ENCODE data around the gene NCOA5. TPM values are rescaled to one million over a fixed set of nuclear protein-coding genes. Genes with fewer than 3 reads are reported as not detected.
A peak's percentile ranks its signal among the peaks of the same experiment; 100 is the strongest.

Gene NCOA5
- total RNA-seq, 1 donor from 2014 or later = 10.3 TPM

- no peak overlapping the region for H3K4me3 Mint-ChIP-seq
- peaks cover 90% of the 10 kb centered on the region for H3K27me3 ChIP-seq
- no peak overlapping the region for H3K4me3 ChIP-seq
- H3F3A ChIP-seq (ENCODE audit: low read depth) = no peaks in the 10 kb centered on the region
- no peak overlapping the region for H2AFZ ChIP-seq (replicated peaks)
- H3K9me3 ChIP-seq (ENCODE audit: low read depth) = no peaks in the 10 kb centered on the region
- H3K79me2 ChIP-seq (ENCODE audit: low read depth) = no peaks in the 10 kb centered on the region
- H3K9ac ChIP-seq = no peak overlapping the region
- no peak overlapping the region for H3K27ac Mint-ChIP-seq
- H3K4me1 ChIP-seq = no peaks in the 10 kb centered on the region
- no peaks in the 10 kb centered on the region for H3K36me3 Mint-ChIP-seq
- DNase-seq (ENCODE audit: low spot score) = peak; percentile 92
- peaks cover 2% of the 10 kb centered on the region for H3K9me3 Mint-ChIP-seq
- no peaks in the 10 kb centered on the region for H3K36me3 ChIP-seq
- peaks cover 55% of the 10 kb centered on the region for H4K20me1 ChIP-seq (ENCODE audit: low read depth)
- no peak overlapping the region for H3K27ac ChIP-seq
- H3K27me3 Mint-ChIP-seq (ENCODE audit: insufficient read depth, low read depth) = peaks cover 27% of the 10 kb centered on the region
- TF ChIP-seq, protein P1, sequence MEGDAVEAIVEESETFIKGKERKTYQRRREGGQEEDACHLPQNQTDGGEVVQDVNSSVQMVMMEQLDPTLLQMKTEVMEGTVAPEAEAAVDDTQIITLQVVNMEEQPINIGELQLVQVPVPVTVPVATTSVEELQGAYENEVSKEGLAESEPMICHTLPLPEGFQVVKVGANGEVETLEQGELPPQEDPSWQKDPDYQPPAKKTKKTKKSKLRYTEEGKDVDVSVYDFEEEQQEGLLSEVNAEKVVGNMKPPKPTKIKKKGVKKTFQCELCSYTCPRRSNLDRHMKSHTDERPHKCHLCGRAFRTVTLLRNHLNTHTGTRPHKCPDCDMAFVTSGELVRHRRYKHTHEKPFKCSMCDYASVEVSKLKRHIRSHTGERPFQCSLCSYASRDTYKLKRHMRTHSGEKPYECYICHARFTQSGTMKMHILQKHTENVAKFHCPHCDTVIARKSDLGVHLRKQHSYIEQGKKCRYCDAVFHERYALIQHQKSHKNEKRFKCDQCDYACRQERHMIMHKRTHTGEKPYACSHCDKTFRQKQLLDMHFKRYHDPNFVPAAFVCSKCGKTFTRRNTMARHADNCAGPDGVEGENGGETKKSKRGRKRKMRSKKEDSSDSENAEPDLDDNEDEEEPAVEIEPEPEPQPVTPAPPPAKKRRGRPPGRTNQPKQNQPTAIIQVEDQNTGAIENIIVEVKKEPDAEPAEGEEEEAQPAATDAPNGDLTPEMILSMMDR (IDR thresholded peaks at IDR 0.05) = no peak
- peak; percentile 44 for TF ChIP-seq EZH2 (IDR thresholded peaks at IDR 0.05)
- H3K4me1 Mint-ChIP-seq = peaks cover 3% of the 10 kb centered on the region
- no peak overlapping the region for H3K4me2 ChIP-seq
Observed at GRCh38 chr20:46040902-46041535, 48.7 kb downstream of the NCOA5 start.

GRCh38 chr20:46037036-46037435 is 52.7 kb downstream of the NCOA5 start:
- H3K27me3 Mint-ChIP-seq (ENCODE audit: insufficient read depth, low read depth) = peaks cover 47% of the 10 kb centered on the region
- peaks cover 4% of the 10 kb centered on the region for H3K4me1 ChIP-seq
- no peaks in the 10 kb centered on the region for H3K79me2 ChIP-seq (ENCODE audit: low read depth)

DNA sequence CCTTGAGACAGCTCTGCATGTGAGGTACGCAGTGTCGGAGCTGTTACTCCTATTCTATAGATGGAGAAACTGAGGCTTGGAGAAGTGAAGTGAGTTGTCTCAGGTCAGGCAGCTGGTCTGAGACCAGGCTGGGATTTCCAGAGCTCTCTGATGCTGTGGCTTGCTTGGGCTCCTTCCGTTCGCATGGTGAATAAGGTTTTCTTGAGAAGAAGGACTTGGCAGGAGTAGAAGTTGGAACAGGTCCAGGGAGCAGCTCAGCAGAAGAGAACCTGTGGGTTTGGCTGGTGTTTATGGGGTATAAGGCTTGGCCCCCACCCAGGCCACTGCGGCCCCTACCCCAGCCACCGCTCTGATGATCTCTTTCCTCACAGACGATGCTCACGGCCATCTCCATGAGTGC is 53.4 kb downstream of the NCOA5 start:
- peaks cover 6% of the 10 kb centered on the region for H3K4me1 Mint-ChIP-seq
- H3K4me2 ChIP-seq = no peak overlapping the region
- peaks cover 2% of the 10 kb centered on the region for H3K9me3 Mint-ChIP-seq
- no peaks in the 10 kb centered on the region for H3K9me3 ChIP-seq (ENCODE audit: low read depth)
- H3K9ac ChIP-seq = no peak overlapping the region
- H3K27me3 ChIP-seq = peaks cover 99% of the 10 kb centered on the region
- peaks cover 11% of the 10 kb centered on the region for H3F3A ChIP-seq (ENCODE audit: low read depth)
- no peaks in the 10 kb centered on the region for H3K36me3 Mint-ChIP-seq
- no peaks in the 10 kb centered on the region for H3K36me3 ChIP-seq
- H3K27ac Mint-ChIP-seq = no peak overlapping the region
- peaks cover 52% of the 10 kb centered on the region for H4K20me1 ChIP-seq (ENCODE audit: low read depth)
- no peak overlapping the region for H3K4me3 ChIP-seq
- peaks cover 6% of the 10 kb centered on the region for H3K4me1 ChIP-seq
- no peak overlapping the region for H2AFZ ChIP-seq (replicated peaks)
- H3K27ac ChIP-seq = no peak overlapping the region
- peaks cover 51% of the 10 kb centered on the region for H3K27me3 Mint-ChIP-seq (ENCODE audit: insufficient read depth, low read depth)
- no peak for DNase-seq (ENCODE audit: low spot score)
- no peak overlapping the region for H3K4me3 Mint-ChIP-seq
- TF ChIP-seq EZH2 (IDR thresholded peaks at IDR 0.05) = no peak
- TF ChIP-seq, protein P1 (IDR thresholded peaks at IDR 0.05) = no peak
- TF ChIP-seq EZH2phosphoT487 (IDR thresholded peaks at IDR 0.05) = no peak
- no peaks in the 10 kb centered on the region for H3K79me2 ChIP-seq (ENCODE audit: low read depth)

More at GRCh38 chr20:46037036-46037435, 52.7 kb downstream of the NCOA5 start:
- H3K4me1 Mint-ChIP-seq = peaks cover 6% of the 10 kb centered on the region
- no peak for DNase-seq (ENCODE audit: low spot score)
- H2AFZ ChIP-seq (replicated peaks) = no peak overlapping the region
- H3K27ac Mint-ChIP-seq = no peak overlapping the region
- no peak overlapping the region for H3K4me3 ChIP-seq
- H4K20me1 ChIP-seq (ENCODE audit: low read depth) = peaks cover 52% of the 10 kb centered on the region
- H3F3A ChIP-seq (ENCODE audit: low read depth) = peaks cover 4% of the 10 kb centered on the region
- no peak overlapping the region for H3K4me2 ChIP-seq
- no peaks in the 10 kb centered on the region for H3K36me3 Mint-ChIP-seq
- H3K27me3 ChIP-seq = peaks cover 99% of the 10 kb centered on the region
- no peak overlapping the region for H3K9ac ChIP-seq
- H3K27ac ChIP-seq = no peak overlapping the region
- H3K9me3 Mint-ChIP-seq = peaks cover 2% of the 10 kb centered on the region
- no peaks in the 10 kb centered on the region for H3K36me3 ChIP-seq
- no peaks in the 10 kb centered on the region for H3K9me3 ChIP-seq (ENCODE audit: low read depth)
- no peak overlapping the region for H3K4me3 Mint-ChIP-seq
- no peak for TF ChIP-seq EZH2 (IDR thresholded peaks at IDR 0.05)
- TF ChIP-seq, protein P1 (IDR thresholded peaks at IDR 0.05) = no peak
- TF ChIP-seq EZH2phosphoT487 (IDR thresholded peaks at IDR 0.05) = no peak
